GM21526 (cell line): ENCODE data around the gene OR51E1.

Experiments used
- ATAC-seq: cut with Tn5 transposase; IDR thresholded peaks from one replicate; pipeline ENCODE4 v1.9.1; 2021; ENCODE audit warnings: moderate library complexity; ENCODE audit not compliant: unreplicated experiment, low FRiP score

The OR51E1 gene

DNA sequence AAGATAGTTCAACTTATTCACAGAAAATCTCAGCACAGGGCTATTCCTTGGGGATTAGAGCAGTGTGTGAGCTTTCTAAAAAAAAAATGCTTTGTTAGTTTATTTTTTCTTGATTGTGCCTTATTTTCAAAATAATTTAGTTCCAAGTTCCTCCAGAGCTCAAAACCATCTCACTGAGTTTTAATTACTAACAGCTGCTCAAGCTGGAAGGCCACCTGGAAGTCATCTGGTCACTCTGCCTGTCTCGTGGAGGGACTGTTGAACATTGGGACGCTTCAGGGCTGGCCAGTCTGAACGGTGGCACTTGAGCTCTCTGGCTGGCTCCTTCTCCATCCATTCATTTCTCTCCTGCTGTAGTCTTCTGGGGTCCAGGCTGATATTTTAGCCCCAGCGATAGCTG lies 4.0 kb downstream of the OR51E1 start:
- ATAC-seq, result no peak

DNA sequence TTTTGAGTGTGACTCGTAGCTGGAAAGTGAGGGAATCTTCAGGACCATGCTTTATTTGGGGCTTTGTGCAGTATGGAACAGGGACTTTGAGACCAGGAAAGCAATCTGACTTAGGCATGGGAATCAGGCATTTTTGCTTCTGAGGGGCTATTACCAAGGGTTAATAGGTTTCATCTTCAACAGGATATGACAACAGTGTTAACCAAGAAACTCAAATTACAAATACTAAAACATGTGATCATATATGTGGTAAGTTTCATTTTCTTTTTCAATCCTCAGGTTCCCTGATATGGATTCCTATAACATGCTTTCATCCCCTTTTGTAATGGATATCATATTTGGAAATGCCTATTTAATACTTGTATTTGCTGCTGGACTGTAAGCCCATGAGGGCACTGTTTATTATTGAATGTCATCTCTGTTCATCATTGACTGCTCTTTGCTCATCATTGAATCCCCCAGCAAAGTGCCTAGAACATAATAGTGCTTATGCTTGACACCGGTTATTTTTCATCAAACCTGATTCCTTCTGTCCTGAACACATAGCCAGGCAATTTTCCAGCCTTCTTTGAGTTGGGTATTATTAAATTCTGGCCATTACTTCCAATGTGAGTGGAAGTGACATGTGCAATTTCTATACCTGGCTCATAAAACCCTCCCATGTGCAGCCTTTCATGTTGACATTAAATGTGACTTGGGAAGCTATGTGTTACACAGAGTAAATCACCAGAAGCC lies 11.0 kb downstream of the OR51E1 start:
- no peak for ATAC-seq

DNA sequence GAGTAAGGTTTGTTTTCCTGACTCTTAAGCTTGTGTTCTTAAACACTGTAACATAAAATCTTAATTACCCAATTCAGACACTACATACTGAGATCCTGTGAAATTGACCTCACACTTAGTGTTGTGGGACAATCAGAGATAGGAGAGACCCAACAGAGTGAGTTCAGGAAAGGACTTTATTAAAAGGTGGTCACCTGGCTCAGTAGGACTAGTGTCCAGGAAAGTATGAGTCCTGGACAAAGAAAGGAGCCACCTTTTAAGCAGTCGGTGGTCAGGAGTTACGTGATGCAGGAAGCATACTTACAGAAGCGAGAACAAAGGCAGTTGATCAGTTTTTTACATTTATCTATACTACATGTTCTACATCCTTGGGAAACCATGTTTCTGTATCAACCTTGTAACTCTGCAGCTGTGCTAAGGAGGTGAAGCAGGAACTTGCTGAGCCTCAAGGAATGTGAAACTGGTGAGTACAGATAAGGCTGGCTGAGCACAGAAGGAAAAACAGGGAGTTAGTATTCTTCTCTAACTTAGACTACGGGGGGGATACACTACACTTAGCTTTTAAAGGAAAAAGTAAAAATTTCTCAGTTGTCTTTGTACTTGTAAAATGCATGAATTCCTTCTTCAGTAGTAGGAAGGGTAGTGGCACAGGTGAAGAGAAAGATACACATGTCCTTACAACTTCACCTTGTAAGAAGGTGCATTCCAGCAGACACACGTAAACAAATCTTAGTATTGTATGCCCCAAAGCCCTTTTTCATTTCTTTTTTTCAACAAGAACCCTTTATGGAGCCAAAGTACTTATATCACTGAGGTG lies 15.1 kb downstream of the OR51E1 start:
- no peak for ATAC-seq

DNA sequence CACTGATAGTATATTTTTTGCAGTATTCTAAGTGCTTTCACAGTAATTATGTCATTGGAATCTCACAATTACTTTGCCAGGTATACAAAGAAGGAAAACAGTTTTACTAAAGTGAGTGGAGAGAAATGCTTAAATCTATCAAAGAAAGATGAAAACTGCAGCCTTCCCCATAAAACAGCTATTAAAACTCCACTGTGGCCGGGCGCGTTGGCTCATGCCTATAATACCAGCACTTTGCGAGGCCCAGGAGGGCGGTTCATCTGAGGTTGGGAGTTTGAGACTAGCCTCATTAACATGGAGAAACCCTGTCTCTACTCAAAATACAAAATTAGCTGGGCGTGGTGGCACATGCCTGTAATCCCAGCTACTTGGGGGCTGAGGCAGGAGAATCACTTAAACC lies 19.1 kb downstream of the OR51E1 start:
- no peak for ATAC-seq

DNA sequence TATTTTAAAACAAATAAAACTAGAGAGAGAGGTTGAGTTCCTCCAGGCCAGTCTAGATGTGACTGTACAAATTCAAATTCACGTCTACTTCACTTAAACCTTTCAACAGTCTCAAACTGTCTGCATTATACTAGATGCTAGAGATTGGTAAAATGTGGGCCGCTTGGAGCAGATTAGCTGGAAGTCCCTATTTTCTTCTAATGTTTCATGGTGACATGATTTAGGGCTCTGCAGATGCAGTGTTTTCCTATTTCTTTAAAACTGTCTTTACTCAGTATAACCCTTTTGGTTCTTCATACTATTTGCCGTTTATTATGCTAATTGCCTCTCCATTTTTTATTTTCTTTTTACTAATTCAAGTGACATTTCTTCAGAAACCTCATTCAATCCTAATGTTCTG lies 20.4 kb downstream of the OR51E1 start:
- ATAC-seq, result no peak

DNA sequence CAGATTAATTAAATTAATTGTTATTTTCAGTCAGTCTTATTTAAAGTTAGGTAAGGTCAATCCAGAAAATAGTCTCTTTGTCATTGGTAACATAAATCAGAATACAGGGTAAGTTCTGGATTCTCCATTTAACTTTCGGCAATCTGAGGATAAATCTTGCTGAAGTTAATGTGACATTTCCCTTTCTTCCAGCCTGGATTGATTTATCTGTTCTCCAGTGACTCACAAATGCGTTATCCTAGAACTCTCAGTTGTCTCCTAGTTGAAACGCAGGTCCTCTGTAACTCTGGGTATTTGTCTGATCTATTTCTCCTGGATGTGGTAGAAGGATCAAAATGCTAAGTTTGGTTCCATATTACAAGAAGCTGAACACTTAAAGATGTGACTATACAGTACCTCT lies 21.0 kb downstream of the OR51E1 start:
- no peak for ATAC-seq

DNA sequence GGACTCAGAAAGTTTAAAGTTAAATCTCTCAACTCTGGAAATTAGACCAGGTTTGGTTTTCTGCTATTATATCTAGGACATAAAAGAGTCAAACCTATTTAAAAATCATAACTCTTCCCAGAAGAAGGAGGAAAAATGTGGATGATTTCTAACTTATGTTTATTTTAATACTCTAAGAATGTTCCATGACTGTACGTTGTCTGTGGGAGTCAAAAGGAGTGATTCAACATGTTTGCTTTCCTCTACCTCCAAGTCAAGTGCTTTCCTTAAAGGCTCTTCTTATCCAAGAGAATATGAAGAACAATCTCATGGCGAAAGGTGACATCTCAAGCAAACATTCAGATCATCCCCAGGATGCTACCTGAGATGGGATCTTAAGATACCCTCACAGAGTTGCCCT lies 21.6 kb downstream of the OR51E1 start:
- no peak for ATAC-seq

DNA sequence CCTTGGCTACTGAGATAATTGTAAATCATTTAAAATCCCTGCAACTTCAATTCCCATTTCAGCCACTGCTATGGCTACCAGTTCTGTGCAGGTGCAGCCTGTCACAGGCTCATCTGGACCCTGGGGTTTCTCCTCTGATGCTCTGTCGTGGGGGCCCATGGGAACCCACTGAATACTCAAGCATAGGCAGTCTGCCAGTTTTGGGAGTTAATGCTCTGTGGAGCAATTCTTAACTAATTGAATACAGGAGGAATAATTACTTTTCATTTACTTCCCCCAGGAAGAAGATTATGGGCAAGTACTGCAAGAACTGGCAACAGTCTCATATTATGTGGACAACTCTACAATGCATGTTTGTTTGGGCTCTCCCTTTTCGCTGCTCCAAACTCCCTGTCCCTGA lies 28.0 kb downstream of the OR51E1 start:
- ATAC-seq, result no peak

DNA sequence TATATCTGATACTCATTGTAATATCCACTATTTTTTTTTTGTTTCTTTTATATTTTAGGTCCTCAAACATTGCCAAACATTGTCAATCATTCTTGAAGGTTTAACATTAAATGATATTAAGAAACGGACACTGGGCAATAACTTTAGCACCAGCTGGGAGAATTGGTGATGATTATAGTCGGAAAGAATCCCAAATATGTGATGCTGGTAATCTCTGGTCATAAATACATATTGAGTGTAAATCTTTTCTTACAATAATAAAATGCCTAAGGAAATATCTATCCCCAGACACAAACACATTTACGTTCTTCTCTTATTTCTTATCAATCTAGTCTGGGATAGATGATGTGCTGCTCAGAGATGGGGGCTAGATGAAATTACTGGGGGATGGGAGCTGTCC lies 28.7 kb downstream of the OR51E1 start:
- ATAC-seq, result no peak

DNA sequence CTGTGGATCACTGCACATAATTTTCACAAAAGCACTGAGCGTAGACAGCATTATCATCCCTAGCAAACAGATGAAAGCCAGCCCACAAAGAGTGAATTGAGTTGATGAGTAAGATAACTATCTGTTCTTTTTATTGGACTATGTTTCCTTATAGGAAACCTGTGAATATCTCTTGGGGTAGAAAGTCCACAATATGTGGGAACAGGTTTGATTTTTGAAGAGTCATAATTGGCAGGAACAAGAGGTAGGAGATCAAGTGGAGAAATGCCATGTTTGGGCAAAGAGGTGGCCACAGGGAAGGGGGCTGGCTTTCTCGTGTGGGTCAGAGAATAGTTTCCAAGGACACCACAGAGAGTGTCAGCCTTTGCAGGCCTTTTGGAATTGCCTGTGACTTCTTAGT lies 30.0 kb downstream of the OR51E1 start:
- no peak for ATAC-seq

DNA sequence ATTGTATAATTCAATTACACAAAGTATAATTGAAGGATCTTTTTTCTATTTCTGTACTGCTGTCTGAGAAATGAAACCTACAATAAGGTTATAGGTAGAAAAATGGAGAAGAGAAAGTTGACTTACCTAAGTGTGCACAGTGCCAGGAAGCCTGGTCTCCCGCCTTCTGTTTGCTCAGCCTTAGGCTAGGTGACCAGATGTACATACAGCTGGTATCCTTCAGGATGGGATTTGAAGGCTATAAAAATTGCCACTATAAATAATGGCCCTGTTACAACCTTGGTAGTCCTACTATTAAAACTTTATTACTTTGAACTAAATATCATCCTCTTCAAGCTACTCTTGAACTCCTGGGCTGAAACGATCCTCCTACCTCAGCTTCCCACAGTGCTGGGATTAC lies 34.2 kb downstream of the OR51E1 start:
- no peak for ATAC-seq

DNA sequence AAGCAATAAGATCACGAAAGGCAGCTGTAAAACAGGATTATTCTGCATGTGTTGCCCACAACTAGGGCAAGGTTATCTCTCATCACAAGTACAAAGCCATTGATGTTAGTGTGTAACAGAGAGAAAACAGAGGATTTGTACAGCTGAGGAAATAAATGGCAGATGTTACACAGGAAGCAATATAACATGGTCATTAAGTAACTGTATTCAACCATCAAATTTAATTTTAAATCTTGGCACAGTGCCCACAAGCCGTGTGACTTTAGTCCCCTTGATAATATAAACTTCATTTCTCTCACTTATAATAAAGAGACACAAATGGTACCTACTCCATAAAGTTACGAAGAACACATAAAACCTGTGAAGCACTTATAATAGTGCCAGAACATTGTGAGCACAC lies 36.6 kb downstream of the OR51E1 start:
- no peak for ATAC-seq

DNA sequence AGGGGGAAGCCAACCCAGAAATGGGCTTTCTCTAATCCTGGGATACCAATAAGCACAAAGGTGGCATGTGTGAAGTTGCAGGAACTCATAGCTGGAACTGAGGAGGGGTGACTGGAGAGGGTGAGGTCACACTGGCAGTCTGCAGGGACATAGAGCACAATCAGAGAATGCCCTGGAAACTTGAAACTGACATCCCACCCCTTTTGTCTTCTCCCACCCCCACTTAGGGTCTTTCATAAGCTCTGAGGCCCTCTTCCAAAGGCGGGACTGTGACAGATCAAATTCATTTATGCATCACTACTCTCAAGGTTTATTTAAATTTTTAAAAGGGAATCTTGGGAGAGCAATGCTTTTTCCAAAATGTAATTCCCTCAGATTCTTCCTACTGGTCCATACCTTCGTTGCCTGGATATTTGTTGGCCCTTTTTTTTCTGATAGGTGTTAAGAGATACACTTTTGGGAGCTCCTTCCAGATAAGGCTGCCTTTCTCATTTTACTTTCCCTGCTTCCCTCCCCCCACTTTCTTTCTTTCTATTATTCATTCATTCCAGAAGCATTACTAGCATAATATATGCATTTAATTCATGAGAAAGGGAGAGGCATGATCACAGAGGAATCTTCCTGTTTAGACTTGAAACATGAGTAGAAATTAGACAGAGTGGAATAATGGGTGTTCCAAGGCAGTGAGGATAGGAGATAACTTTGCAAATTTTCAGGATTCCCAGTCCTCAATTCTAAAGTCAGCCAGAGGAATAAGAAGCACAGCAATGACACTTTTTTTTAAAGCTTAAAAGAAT lies 39.0 kb downstream of the OR51E1 start:
- ATAC-seq, result no peak

DNA sequence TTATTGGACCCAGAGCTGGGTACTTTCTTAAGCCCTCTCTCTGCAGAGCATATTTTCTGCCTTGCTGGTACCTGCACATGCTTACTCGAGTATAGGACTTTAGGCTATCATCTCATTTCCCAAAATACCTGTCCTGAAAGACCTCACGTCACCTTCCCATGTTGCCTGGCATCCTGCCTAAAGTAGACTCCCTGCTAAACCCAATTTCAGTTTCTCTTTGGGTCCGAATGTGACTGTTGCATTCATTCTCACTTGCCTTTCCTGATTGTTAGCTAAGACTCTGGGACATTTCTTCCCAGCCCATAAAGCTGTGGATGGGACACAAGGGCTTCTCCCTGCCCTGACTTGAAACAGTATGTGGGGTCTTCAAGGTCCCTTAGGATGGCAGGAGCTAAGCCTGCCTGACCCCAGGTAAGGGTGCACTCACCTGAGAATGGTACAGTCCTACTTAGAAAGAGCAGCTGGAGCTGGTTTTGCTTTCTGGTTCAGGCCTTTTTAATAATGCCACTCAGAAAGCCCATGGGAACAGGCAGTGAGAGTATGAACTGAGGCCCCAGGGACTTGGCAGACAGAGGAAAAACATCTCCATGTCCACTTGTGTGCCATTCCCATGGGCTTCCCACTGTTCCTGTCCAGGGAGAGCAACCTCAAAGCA lies 41.0 kb downstream of the OR51E1 start:
- ATAC-seq, result no peak

DNA sequence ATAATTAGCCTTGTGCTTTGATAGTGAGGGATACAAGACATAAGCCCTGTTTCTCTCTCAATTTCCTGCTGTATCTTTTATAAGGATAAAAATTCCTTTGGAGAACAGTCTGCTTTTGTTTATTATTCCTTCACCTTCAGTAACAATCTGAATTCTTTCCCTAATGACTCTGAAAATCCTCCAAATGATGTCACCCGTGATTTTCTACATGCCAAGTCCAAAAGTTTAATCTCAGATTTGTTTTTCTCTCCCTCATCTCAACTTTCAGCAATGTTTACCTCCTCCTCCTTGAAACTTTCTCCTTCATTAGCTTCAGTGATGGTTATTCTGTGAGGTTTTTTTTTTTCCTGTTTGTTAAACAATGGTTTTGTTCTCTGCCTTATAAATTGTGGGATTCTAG lies 51.7 kb downstream of the OR51E1 start:
- ATAC-seq, result no peak

DNA sequence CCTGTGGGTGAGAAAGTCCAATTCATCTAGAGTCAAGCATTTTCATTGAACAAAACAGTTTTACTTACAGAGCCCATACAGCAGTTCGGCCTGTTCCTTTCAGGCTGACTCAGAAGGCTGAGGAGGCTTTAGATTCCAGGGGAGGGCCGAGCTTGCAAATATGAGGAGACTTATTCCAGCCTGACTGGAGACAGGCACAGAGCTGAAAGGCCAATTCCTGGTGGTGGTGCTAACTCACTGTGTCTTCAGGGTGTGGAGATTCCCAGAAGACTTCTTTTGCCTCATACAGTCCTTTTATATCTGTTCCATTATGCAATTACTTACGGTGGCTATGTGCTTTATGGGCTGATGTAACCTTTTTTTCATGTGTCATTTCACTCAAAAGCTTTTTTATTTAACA lies 53.8 kb downstream of the OR51E1 start, which contains the start of gene OR51E2:
OR51E2 (minus strand) TSS at position 269 of the 400 bp plus-strand sequence. CDS start 15,142 bp downstream, outside the sequence.
- ATAC-seq, result no peak

DNA sequence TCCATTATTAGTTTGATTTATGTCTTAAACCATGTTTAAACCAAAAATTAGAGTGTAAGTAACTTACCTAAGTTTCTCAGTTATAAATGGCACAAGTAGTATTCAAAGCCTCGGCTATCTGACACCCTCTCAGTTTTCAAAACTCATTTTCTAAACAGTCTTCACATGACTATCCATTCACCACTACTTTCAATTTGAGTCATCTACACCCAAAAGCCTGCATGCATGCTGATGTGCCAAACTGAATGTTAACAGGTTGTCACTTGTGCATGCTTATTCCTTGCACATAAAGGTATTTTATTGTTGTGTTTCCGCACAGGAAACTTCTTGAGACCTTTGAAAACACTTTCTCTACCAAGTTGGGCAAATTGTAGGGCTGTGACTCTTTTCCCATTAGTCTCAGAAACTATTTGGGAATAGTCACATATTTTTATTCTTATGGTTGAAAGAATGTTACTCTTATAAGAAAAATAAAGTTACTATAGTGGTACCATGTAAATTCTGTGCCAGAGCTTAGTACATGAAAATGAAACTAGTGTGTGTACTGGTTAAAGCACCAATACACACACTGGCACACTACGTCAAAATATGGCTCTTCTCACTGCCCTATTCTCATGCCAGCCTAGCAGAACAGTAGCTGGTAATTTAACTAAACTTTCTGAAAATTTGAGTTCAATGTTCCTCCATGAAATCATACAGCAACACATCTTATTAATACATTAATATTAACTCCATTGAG lies 56.1 kb downstream of the OR51E1 start:
- ATAC-seq, result peak; percentile 97

DNA sequence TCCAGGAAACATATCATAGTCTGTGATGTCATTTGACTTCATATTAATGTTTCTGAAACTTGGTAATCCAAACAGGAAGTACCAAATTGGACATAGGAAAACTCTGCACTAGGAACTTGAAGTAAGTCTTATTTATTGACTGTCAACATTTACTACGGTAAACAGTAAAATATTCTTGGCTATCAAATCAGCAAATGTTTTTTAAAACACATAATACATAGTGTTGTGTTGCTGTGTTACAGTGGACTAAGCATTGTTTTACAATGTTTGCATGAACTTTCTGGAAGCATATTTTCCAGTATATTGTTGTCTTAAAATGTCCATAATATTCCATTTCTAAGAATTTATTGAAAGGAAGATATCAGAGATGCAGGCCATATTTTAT lies 56.6 kb downstream of the OR51E1 start:
- no peak for ATAC-seq

DNA sequence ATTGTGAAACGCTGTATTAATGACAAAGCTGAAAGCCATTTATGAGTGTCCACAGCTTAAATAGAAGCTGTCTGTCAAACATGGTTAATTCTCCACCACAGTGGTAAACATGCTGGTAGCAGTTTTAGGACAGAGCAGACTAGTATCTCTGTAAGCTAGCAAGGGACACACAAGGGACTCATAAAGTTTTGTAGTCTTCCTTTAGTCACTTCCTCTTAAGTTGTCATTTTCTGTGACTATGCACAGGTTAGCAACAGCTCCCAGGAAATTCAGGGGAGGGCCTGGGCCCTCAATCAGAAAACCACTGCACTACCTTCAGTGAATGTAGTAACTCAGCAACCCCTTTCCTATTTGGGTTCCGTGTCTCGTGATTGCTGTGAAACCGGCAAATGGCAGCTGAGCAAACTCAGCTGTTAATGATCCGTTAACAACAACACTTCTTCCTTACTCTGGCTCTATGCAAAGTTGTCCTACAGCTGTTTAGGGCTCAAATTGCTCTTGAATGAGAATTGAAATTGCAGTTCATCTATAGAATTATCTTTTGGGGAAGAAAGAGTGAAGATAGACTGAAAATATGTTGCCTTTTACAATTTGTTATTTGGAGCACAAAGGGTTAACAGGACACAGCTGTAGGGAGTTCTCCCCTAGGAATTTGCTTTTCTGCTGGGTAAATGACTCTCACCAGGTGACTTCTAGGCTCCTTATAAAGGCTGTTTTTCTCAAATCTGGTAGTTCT lies 60.4 kb downstream of the OR51E1 start, which contains the start of gene MMP26:
MMP26 (plus strand) TSS at position 731 of the 736 bp plus-strand sequence.
- ATAC-seq, result no peak
